ENCODE data around the gene ZNF688.
"Not testable (repeated sequence)": the region's sequence is repeated elsewhere in the genome, so short reads cannot be mapped to it uniquely, and the experiment has no call there.

The ZNF688 gene

GRCh38 chr16:30539000-30539964 lies 32.2 kb downstream of the ZNF688 start:
- no peak overlapping the region for H3K4me3 ChIP-seq (ENCODE audit: low read depth, low read length)
- CTCF ChIA-PET, result interaction anchor here (1.5 to 1.8 kb wide), 2 partner anchors 10 to 96 kb away, joined by 3 to 5 read pairs; no protein-coding TSS in a partner anchor
- POLR2A ChIA-PET, result interaction anchor here (0.5 kb wide), 1 partner anchor 20 kb away, joined by 3 read pairs; no protein-coding TSS in a partner anchor
- no peak for TF ChIP-seq CTCF (IDR thresholded peaks at IDR 0.05; ENCODE audit: insufficient read depth, low read length, missing control alignments)
- DNase-seq (ENCODE audit: low read depth, low spot score), result no peak

DNA sequence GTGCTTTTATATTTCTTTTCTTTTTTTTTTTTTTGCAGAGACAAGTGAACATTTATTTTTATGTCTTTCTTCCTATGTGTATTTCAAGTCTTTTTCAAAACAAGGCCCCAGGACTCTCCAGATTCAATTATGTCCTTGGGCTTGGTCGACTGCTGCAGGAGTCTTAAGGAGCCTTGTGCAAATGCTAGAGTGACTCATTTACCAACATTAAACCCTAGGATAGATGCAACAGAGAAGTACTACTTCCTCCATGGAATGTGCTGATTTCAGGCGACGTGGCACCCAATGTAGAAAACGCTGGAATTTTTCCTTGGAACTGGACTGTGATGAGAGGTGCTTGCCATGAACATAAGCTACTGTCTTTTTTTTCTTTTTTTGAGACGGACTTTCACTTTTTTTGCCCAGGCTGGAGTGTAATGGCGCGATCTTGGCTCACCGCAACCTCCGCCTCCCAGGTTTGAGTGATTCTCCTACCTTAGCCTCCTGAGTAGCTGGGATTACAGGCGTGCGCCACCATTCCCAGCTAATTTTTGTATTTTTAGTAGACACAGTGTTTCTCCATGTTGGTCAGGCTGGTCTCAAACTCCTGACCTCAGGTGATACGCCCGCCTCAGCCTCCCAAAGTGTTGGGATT lies 35.0 kb downstream of the ZNF688 start:
- DNase-seq (ENCODE audit: low read depth, low spot score); H3K4me3 ChIP-seq (ENCODE audit: low read depth, low read length); POLR2A ChIA-PET: not testable (repeated sequence)
- CTCF ChIA-PET, result interaction anchor here (1.1 to 2.9 kb wide), 24 partner anchors 8 to 161 kb away, joined by 3 to 27 read pairs (median 7); partner anchors contain the start of genes DCTPP1, ZNF764, ZNF768 and ZNF785

DNA sequence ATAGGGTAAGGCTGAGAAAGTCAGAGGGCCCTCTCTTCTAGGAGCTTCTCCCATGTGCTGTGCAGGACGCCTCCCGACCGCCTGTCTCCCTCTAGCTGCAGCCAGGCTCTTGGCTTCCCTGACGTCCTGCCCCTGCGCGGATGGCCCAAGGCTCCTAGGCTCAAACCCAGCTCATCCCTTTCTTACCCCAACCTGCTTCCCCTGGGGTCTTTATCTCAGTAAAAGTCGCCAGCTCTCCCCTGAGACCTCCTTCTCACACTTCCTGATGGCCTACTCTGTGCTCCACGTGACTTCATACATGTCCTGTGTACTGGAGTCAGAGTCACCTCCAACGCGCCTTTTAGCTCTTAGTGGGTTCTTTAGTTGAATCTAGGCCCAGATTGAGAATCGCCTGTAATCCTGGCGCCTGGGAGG lies 35.7 kb downstream of the ZNF688 start:
- peak; percentile 82 for TF ChIP-seq CTCF (IDR thresholded peaks at IDR 0.05; ENCODE audit: insufficient read depth, low read length, missing control alignments)
- peak overlapping the region; percentile 70 for H3K4me3 ChIP-seq (ENCODE audit: low read depth, low read length)
- no peak for DNase-seq (ENCODE audit: low read depth, low spot score)
- CTCF ChIA-PET, result interaction anchor here (0.8 to 2.9 kb wide), 32 partner anchors 8 to 161 kb away, joined by 3 to 27 read pairs (median 6); partner anchors contain the start of genes DCTPP1, ZNF688, ZNF764 and ZNF768
- POLR2A ChIA-PET, result interaction anchor here (0.7 to 2.1 kb wide), 6 partner anchors 9 to 118 kb away, joined by 3 to 6 read pairs (median 4); partner anchors contain the start of genes SEPHS2, ZNF689 and ZNF764

DNA sequence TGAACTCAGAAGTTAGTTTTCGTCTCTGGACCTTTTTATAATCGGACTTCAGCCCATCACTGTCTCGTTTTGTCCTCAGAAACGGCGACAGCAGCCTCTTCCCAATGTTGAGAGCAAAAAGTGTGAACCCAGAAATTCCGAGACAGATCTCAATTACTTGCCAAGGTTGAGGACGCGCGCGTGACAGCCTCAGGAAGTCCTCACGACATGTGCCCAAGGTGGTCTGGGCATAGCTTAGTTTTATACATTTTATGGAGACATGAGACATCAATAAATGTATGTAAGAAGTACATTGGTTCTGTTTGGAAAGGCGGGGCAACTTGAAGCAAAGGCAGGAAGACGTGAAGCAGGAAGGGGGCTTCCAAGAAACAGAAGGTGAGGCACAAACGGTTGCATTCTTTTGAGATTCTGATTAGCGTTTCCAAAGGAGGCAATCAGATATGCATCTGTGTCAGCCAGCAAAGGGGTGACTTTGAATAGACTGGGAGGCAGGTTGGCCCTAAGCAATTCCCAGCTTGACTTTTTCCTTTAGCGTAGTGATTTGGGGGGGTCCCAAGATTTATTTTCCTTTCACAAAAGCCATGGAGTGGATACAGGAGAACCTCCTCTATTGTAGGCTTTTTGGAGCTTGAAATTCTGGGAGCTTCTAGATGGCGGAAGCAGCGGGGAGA lies 36.3 kb downstream of the ZNF688 start:
- TF ChIP-seq CTCF (IDR thresholded peaks at IDR 0.05; ENCODE audit: insufficient read depth, low read length, missing control alignments), result no peak
- CTCF ChIA-PET, result interaction anchor here (0.8 to 2.9 kb wide), 33 partner anchors 8 to 162 kb away, joined by 3 to 27 read pairs (median 6); partner anchors contain the start of genes DCTPP1, ZNF688, ZNF764 and ZNF768
- peak overlapping the region; percentile 70 for H3K4me3 ChIP-seq (ENCODE audit: low read depth, low read length)
- DNase-seq (ENCODE audit: low read depth, low spot score), result no peak
- POLR2A ChIA-PET, result interaction anchor here (0.7 to 2.1 kb wide), 7 partner anchors 8 to 117 kb away, joined by 3 to 6 read pairs (median 4); partner anchors contain the start of genes SEPHS2, ZNF688, ZNF689 and ZNF764

- H3K4me3 ChIP-seq (ENCODE audit: low read depth, low read length), result peak within 1 kb of the TSS; percentile 70
- ChIA-PET CTCF (interaction anchor here (1.0 to 2.9 kb wide), 15 partner anchors 9 to 126 kb away, joined by 3 to 27 read pairs (median 7); partner anchors contain the start of genes DCTPP1, ZNF764, ZNF768 and ZNF785), POLR2A (interaction anchor here (0.9 to 2.1 kb wide), 5 partner anchors 24 to 99 kb away, joined by 3 to 6 read pairs (median 4); partner anchors contain the start of genes SEPHS2, ZNF688, ZNF689 and ZNF764)
- DNase-seq (ENCODE audit: low read depth, low spot score), result no peak
- no peak for TF ChIP-seq CTCF (IDR thresholded peaks at IDR 0.05; ENCODE audit: insufficient read depth, low read length, missing control alignments)
Measured at GRCh38 chr16:30534368-30535105, 37.0 kb downstream of the ZNF688 start, which contains the start of gene ZNF747. ZNF747 (minus strand) TSS chr16:30534858; CDS start chr16:30534679, 179 bp downstream.

All from AG04449 (cell line).